HuH-7.5 (cell line): ENCODE results near the gene GSTT2.
"Not testable (repeated sequence)": the region's sequence is repeated elsewhere in the genome, so short reads cannot be mapped to it uniquely, and the experiment has no call there.

Experiments
- DNase-seq: peaks from one replicate; pipeline ENCODE4 v3.0.0; 2011; ENCODE audit warnings: low spot score

The GSTT2 gene

GRCh38 chr22:23979557-23980240, at the start of gene GSTT2:
GSTT2 (plus strand) TSS chr22:23980134.
- DNase-seq, result not testable (repeated sequence)

- no peak for DNase-seq
Measured at GRCh38 chr22:23938328-23939016, 41.5 kb upstream of the GSTT2 start.

- no peak for DNase-seq
Measured at GRCh38 chr22:23939017-23939357, 40.9 kb upstream of the GSTT2 start.

- not testable (repeated sequence) for DNase-seq
Measured at GRCh38 chr22:23940166-23940565, 39.8 kb upstream of the GSTT2 start.

- DNase-seq, result not testable (repeated sequence)
Measured at GRCh38 chr22:23947391-23947790, 32.5 kb upstream of the GSTT2 start.

GRCh38 chr22:23949764-23950163, 30.2 kb upstream of the GSTT2 start:
- not testable (repeated sequence) for DNase-seq

- DNase-seq, result not testable (repeated sequence)
Measured at GRCh38 chr22:23951383-23951782, 28.6 kb upstream of the GSTT2 start.

GRCh38 chr22:23952794-23953405, 27.0 kb upstream of the GSTT2 start:
- DNase-seq, result not testable (repeated sequence)

GRCh38 chr22:23953485-23953884, 26.4 kb upstream of the GSTT2 start:
- DNase-seq, result not testable (repeated sequence)

- not testable (repeated sequence) for DNase-seq
Measured at GRCh38 chr22:23954193-23954990, 25.5 kb upstream of the GSTT2 start.

GRCh38 chr22:23954991-23955305, 25.0 kb upstream of the GSTT2 start:
- DNase-seq, result not testable (repeated sequence)

- DNase-seq, result not testable (repeated sequence)
Measured at GRCh38 chr22:23955886-23956285, 24.0 kb upstream of the GSTT2 start.

- DNase-seq, result not testable (repeated sequence)
Measured at GRCh38 chr22:23956301-23956900, 23.5 kb upstream of the GSTT2 start.

- not testable (repeated sequence) for DNase-seq
Measured at GRCh38 chr22:23961084-23961771, 18.7 kb upstream of the GSTT2 start, which contains the start of gene GSTT2B. GSTT2B (minus strand) TSS chr22:23961195; CDS start chr22:23961131, 64 bp downstream.

GRCh38 chr22:23966094-23966493, 13.8 kb upstream of the GSTT2 start:
- not testable (repeated sequence) for DNase-seq

- DNase-seq, result not testable (repeated sequence)
Measured at GRCh38 chr22:23966568-23966967, 13.4 kb upstream of the GSTT2 start, which contains the start of gene DDTL. DDTL (plus strand) TSS chr22:23966888; CDS start chr22:23966915, 27 bp downstream.

GRCh38 chr22:23969071-23969470, 10.9 kb upstream of the GSTT2 start:
- no peak for DNase-seq

- DNase-seq, result no peak
Measured at GRCh38 chr22:23970201-23970641, 9.7 kb upstream of the GSTT2 start.

- DNase-seq, result no peak
Measured at GRCh38 chr22:23970816-23971486, 9.0 kb upstream of the GSTT2 start.

- DNase-seq, result not testable (repeated sequence)
Measured at GRCh38 chr22:23971927-23972326, 8.0 kb upstream of the GSTT2 start.
